Esophagus squamous epithelium (tissue), 5 donors: ENCODE data around the gene RGS7. TPM values are rescaled to one million over a fixed set of nuclear protein-coding genes. Genes with fewer than 3 reads are reported as not detected.
"Not testable (repeated sequence)": the region's sequence is repeated elsewhere in the genome, so short reads cannot be mapped to it uniquely, and the experiment has no call there.

Experiments used
- DNase-seq: peaks from one replicate; lab custom pipeline; 2025; lab: John Stamatoyannopoulos, UW
- H3K27ac ChIP-seq, 4 donors: fragments of 200-600 bp; sonication (generic); one replicate each; pipeline ENCODE4 v1.5.1; 2016 to 2019; ENCODE audit warnings: mild to moderate bottlenecking in 1 of 4
- H3K27me3 ChIP-seq, 4 donors: fragments of 200-600 bp; sonication (generic); 1 replicate in 3 of 4; 2 replicates in 1 of 4; pipeline versions ENCODE4 v1.5.1 to v1.6.0; 2017 to 2021; ENCODE audit warnings: antibody characterized with exemption in 1 of 4
- H3K36me3 ChIP-seq, 3 donors: fragments of 200-600 bp; sonication (generic); one replicate each; pipeline ENCODE4 v1.5.1; 2016 to 2019
- H3K4me1 ChIP-seq, 3 donors: fragments of 200-600 bp; sonication (generic); one replicate each; pipeline ENCODE4 v1.5.1; 2017 to 2019
- H3K4me3 ChIP-seq, 4 donors: fragments of 200-600 bp; sonication (generic); 1 replicate in 3 of 4; 2 replicates in 1 of 4; pipeline ENCODE4 v1.5.1; 2016 to 2019; ENCODE audit warnings: mild to moderate bottlenecking in 2 of 4, moderate library complexity in 1 of 4
- H3K9me3 ChIP-seq, 3 donors: fragments of 200-600 bp; sonication (generic); one replicate each; pipeline ENCODE4 v1.5.1; 2016 to 2019
- CTCF ChIP-seq, 6 experiments: fragments of 450-650 bp in 4 of 6; fragments of 200-600 bp in 2 of 6; sonication (generic) in 2 of 6; IDR thresholded peaks; one replicate each; pipeline ENCODE4 v1.5.1; 2016 to 2019; ENCODE audit warnings: antibody characterized with exemption in 6 of 6, mild to moderate bottlenecking in 4 of 6, moderate library complexity in 4 of 6
- POLR2A ChIP-seq, 4 donors: fragments of 450-650 bp; IDR thresholded peaks; one replicate each; pipeline ENCODE4 v1.6.1; 2017; ENCODE audit warnings: antibody characterized with exemption in 4 of 4, mild to moderate bottlenecking in 4 of 4, moderate library complexity in 3 of 4
- WGBS, 2 donors: methylation state at CpG; one replicate each; pipeline ENCODE4 v1.1.5; 2018; 5-methylcytosine and 5-hydroxymethylcytosine counted together
- intact Hi-C: fragments of 100-400 bp; cut with DNase I; formaldehyde crosslinking; loops from one replicate; pipeline ENCODE4 v1.15.0; 2022
- total RNA-seq, 4 donors: library from RNA; depleted of rRNA; stranded (reverse); fragments of >200 nt; gene quantifications; one replicate each; pipeline ENCODE4 v1.1.0, GENCODE V29; 2016
- donor health status: DM: yes; HTN: yes; CAD: no.

The RGS7 gene
- total RNA-seq, 4 donors from 2014 or later, result not detected

GRCh38 chr1:240906477-240906876 lies 450.5 kb downstream of the RGS7 start:
- no peaks in the 10 kb centered on the region for H3K4me1 ChIP-seq
- peaks cover 0 to 11% (median 0%) of the 10 kb centered on the region in 3 donors for H3K9me3 ChIP-seq
- H3K36me3 ChIP-seq, result no peaks in the 10 kb centered on the region
- no peak for DNase-seq
- intact Hi-C loops, result no loop called here
- H3K27ac ChIP-seq, result no peak overlapping the region
- no peak overlapping the region for H3K4me3 ChIP-seq
- TF ChIP-seq POLR2A (IDR thresholded peaks at IDR 0.05), result no peak
- TF ChIP-seq CTCF (IDR thresholded peaks at IDR 0.05), result no peak
- H3K27me3 ChIP-seq, result no peaks in the 10 kb centered on the region

- H3K4me3 ChIP-seq, result no peak overlapping the region
- no peaks in the 10 kb centered on the region for H3K36me3 ChIP-seq
- TF ChIP-seq CTCF (IDR thresholded peaks at IDR 0.05) (no peak), POLR2A (IDR thresholded peaks at IDR 0.05) (no peak)
- DNase-seq, result no peak
- peaks cover 0 to 19% (median 0%) of the 10 kb centered on the region in 3 donors for H3K9me3 ChIP-seq
- 71 to 75% methylated on average over 6 of the region's 6 CpGs for WGBS, 2 donors
- no peaks in the 10 kb centered on the region for H3K4me1 ChIP-seq
- intact Hi-C loops, result no loop called here
- H3K27me3 ChIP-seq, result no peaks in the 10 kb centered on the region
- no peak overlapping the region for H3K27ac ChIP-seq
These were observed 451.7 kb downstream of the RGS7 start for GRCh38 chr1:240905225-240905765.

GRCh38 chr1:240895424-240895823 lies 461.6 kb downstream of the RGS7 start:
- DNase-seq, H3K27me3 ChIP-seq, H3K4me3 ChIP-seq, H3K4me1 ChIP-seq, H3K27ac ChIP-seq, intact Hi-C loops, H3K36me3 ChIP-seq: not testable (repeated sequence)
- H3K9me3 ChIP-seq, result peaks cover 0 to 17% (median 0%) of the 10 kb centered on the region in 3 donors
- 70 to 96% methylated on average over 2 to 3 of the region's 4 CpGs for WGBS, 2 donors

- H3K9me3 ChIP-seq, result no peaks in the 10 kb centered on the region
- H3K36me3 ChIP-seq, result no peaks in the 10 kb centered on the region
- no peak for DNase-seq
- no peak overlapping the region for H3K27ac ChIP-seq
- no peak overlapping the region for H3K4me3 ChIP-seq
- H3K4me1 ChIP-seq, result no peaks in the 10 kb centered on the region
- intact Hi-C loops, result no loop called here
- H3K27me3 ChIP-seq, result no peaks in the 10 kb centered on the region
- WGBS, 2 donors, result 93 to 95% methylated on average over 11 of the region's 11 CpGs
- TF ChIP-seq CTCF (IDR thresholded peaks at IDR 0.05) (no peak), POLR2A (IDR thresholded peaks at IDR 0.05) (no peak)
These were observed 468.3 kb downstream of the RGS7 start for GRCh38 chr1:240888787-240889048.

GRCh38 chr1:240888039-240888786 lies 468.8 kb downstream of the RGS7 start:
- Histone ChIP-seq H3K27ac (no peak overlapping the region), H3K4me3 (no peak overlapping the region), H3K27me3 (no peaks in the 10 kb centered on the region), H3K36me3 (no peaks in the 10 kb centered on the region), H3K9me3 (no peaks in the 10 kb centered on the region), H3K4me1 (no peaks in the 10 kb centered on the region)
- no peak for DNase-seq
- 56 to 58% methylated on average over 15 of the region's 15 CpGs for WGBS, 2 donors
- intact Hi-C loops, result no loop called here
- no peak for TF ChIP-seq POLR2A (IDR thresholded peaks at IDR 0.05)
- TF ChIP-seq CTCF (IDR thresholded peaks at IDR 0.05), result peak in 2 of 6 experiments; percentile 28 to 49
